Fibroblast of mammary gland (primary cell): ENCODE data around the gene SNX19.
"Not testable (repeated sequence)": the region's sequence is repeated elsewhere in the genome, so short reads cannot be mapped to it uniquely, and the experiment has no call there.

Experiments used
- DNase-seq: peaks from one replicate; pipeline ENCODE4 v3.0.0-alpha.2; 2010; ENCODE audit warnings: low read depth
- H3K4me3 ChIP-seq: 2 replicates; pipeline ENCODE4 v1.5.1; 2011; ENCODE audit warnings: low read depth, mild to moderate bottlenecking, low read length, moderate library complexity; ENCODE audit not compliant: control insufficient read depth
- CTCF ChIP-seq: conservative IDR thresholded peaks from 2 replicates; pipeline ENCODE4 v1.5.1; 2011; ENCODE audit warnings: low read depth, low read length, inconsistent platforms; ENCODE audit not compliant: control insufficient read depth, insufficient read depth

The SNX19 gene

GRCh38 chr11:130940706-130941105 is 24.4 kb upstream of the SNX19 start:
- TF ChIP-seq CTCF: no peak
- peak; percentile 83 for DNase-seq
- H3K4me3 ChIP-seq: no peak overlapping the region

GRCh38 chr11:130937051-130937450 is 20.8 kb upstream of the SNX19 start:
- no peak overlapping the region for H3K4me3 ChIP-seq
- DNase-seq: peak; percentile 32
- no peak for TF ChIP-seq CTCF

- H3K4me3 ChIP-seq: no peak overlapping the region
- no peak for TF ChIP-seq CTCF
- DNase-seq: no peak
Observed at GRCh38 chr11:130932086-130932712, 15.9 kb upstream of the SNX19 start.

- TF ChIP-seq CTCF: no peak
- no peak for DNase-seq
- no peak overlapping the region for H3K4me3 ChIP-seq
Observed at GRCh38 chr11:130924750-130925149, 8.5 kb upstream of the SNX19 start.

- H3K4me3 ChIP-seq, DNase-seq: not testable (repeated sequence)
Observed at GRCh38 chr11:130920612-130921011, 4.3 kb upstream of the SNX19 start.

GRCh38 chr11:130918081-130918480 is 1.8 kb upstream of the SNX19 start:
- DNase-seq: no peak
- TF ChIP-seq CTCF: no peak
- no peak overlapping the region for H3K4me3 ChIP-seq

- peak overlapping the region; percentile 42 for H3K4me3 ChIP-seq
- TF ChIP-seq CTCF: no peak
- DNase-seq: no peak
Observed at GRCh38 chr11:130916910-130917309, 631 bp upstream of the SNX19 start.
